Activated CD8-positive, alpha-beta memory T cell treated with anti-CD3 and anti-CD28 coated beads for 48 hours (primary cell): Measurements from ENCODE around the gene EZH2.

Experiments
- DNase-seq, 3 experiments: peaks; one replicate each; pipeline ENCODE4 v3.0.0-alpha.2; 2020; ENCODE audit warnings: low read depth in 2 of 3, low spot score in 2 of 3

The EZH2 gene

DNA sequence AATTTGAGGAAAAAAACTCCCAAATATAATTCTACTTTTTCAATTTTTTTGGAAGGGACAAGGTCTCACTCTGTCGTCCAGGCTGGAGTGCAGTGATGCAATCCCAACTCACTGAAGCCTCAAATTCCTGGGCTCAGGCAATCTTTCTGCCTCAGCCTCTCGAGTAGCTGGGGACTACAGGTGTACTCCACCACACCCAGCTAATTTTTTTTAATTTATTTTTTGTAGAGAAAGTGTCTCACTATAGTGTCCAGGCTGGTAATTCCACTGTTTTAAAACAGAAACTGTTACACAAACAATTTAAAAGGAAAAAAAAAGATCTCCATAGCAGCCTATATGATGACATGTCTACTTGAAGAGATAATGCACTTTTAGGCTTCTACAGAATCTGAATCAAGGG, 25.6 kb downstream of the EZH2 start:
- DNase-seq = no peak

DNA sequence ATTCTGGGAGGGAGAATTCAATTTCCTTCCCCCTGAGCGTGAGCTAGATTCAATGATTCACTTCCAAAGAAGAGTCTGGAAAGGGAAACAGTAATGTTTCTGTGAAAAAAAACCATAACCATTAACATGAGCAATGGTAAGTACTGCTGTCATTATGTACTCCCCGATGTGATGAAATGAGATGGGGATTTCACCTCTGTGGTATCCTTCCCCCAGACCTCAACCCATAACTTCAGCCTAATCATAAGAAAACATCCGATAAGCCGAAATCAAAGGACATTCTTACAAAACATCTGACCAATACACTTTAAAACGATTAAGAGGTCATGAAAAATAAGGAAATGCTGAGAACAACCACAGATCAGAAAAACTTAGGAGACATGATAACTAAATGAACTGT, 27.2 kb downstream of the EZH2 start:
- DNase-seq = no peak

DNA sequence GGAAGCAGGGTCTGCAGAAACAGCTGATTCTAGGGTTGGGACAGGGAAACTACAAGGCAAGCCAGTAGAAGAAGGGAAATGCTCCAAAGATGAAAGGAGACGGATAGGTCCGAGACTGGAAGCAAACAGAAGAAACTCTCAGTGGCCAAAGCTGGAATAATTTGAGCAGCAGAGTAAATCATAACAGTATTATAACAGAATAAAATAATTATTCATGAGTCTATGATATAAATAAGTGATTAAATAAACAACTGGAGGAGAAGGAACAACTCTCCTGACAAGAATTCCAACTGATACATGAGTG, 27.6 kb downstream of the EZH2 start:
- no peak for DNase-seq

DNA sequence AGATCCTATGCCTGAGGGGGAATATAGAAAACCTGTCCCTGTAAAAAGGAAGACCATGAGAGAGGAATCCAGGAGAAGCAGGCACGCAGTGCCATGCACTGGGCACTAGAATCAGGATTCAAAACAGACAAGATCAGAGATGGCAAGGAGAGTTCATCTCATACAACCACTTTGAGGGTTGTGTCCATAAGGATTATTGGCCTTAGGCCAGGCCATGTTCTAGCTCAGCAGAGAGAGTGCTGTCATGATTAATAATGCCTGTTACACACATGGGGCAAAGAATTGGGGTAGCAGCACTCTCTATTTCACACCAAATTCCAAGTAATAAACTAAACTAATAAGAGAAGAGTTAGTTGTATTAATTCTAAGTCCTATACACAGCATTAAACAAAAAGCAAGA, 29.1 kb downstream of the EZH2 start:
- no peak for DNase-seq

DNA sequence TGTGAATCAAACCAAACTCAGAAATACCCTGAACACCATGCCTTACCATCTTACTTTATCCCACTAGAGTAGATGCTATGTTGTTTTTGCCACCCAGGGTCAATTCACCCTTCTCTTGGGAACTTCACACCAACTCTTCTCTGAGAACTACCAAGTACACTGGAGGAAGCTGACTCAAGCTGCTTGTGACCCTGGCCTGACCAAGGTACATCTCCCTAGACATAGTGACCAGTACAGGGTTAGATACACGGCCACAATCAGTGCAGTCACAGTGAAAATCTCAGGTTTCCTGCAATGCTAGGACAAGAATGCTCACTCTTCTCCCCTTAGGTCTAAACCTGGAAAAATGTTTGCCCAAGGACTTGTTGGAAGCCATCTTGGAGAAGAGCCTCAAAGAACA, 31.8 kb downstream of the EZH2 start:
- no peak for DNase-seq

DNA sequence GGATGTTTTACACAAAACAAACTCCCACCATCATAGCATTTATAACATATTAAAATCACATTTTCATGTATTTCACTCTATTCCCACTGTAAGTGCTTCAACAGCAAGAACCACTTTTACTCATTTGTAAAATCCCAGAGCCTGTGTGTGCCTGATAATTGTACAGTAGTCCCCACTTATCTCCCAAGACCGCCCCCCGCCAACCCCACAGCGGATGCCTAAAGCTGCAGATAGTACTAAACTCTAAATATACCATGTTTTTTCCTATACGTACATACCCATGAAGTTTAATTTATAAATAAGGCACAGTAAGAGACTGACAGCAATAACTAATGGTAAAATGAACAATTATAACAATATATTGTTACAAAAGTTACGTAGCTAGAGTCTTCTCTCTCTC, 33.5 kb downstream of the EZH2 start:
- DNase-seq = no peak

DNA sequence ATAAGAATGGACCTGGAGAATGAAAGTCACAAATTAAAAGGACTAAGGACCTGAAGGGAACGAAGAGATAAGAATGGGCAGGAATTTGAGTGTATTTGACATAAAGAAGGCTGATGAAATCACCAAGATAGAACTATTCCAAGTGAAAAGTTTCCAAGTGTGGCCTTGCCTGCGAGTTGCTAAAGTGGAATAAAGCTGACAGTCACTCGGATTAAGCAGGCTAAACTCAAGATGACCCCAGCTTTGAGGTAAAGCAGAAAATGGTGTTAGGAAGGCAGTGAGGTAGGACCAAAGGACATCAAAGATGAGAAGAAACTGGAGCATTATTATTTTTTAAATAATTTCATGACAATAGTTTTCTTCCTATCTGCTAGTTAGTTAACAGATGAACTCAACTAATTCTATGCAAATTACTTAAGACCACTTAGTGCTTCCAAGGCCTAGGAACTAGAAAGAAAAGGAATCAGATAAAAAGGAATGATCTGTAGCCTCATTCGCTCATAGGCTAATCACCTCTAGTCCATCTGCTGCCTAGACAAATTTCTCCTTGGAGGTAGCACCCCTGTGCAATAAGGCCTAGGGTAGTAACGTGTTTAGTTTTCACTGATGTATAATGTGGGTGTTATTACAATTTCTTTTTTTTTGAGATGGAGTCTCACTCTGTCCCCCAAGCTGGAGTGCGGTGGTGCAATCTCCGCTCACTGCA, 34.5 kb downstream of the EZH2 start:
- no peak for DNase-seq

DNA sequence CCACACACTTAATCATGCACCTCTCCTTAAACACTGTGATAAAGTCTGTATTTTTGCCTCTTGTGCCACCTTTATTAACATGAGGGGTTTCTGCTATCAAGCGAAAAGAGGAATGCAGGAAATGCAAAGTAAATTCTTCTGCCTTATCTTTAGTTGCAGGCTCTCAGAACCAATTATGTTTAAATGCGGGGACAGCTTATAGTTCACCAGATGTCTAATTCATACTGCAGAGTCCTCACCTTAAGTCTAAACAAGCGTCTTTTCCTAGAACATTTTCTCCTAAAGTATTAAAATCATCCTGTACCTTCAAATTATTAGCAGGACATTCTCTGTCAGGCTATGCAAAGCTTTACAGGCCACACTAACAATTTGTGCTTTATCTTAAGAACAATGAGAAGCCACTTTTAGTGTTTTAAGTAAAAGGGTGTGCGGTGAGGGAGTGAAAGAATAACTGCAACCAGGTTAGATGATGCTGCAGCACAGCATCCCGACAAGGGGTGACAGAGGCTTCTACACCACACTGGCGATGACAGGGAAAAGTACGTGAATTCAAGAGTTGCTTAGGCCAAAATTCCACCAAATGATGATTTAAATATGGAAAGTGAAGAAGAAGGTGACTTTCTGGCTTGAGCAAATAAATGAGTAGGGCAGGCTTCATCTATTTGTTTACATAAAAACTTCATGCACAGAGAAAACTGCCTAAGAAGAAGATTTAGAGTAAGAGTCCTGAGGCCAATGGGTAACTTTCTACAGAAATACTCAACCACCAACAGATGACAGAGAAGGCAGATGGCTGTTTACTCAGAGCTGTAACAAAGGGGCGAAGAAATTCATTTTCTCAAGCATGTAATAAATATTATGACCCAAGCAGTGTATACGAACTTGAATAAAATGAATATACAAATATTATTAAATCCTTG, 36.0 kb downstream of the EZH2 start:
- no peak for DNase-seq

DNA sequence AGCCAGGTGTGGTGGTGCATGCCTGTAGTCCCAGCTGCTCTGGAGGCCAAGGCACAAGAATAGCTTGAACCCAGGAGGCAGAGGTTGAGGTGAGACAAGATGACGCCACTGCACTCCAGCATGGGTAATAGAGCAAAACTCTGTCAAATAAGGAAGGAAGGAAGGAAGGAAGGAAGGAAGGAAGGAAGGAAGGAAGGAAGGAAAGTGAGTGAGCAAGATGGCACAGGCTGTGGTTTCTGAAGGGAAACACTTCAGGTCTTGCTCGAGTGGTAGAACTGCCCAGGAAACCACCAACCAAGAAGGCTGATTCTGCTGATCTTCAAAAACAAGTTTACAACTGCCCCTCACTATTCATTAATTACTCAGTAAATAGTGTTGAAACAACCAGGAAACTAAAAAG, 45.2 kb downstream of the EZH2 start:
- DNase-seq = no peak

DNA sequence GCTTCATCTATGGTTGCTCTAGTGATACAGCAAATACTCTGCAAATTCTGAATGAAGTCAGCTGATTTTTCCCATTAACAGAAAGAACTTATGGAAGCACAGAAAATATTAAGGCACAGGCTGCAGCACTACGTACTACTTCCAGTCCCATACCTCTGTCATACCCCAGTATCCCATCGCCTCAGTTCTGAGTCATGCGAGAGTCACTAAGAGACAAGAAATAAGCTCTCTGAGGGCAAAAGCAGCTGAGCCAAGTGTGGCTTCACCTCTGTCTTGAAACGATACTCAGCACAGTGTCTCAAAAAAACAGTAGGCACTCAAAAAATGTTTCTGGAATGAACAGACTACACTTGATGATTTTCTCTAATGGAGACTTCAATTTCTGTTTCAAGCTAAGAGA, 48.2 kb downstream of the EZH2 start:
- no peak for DNase-seq

DNA sequence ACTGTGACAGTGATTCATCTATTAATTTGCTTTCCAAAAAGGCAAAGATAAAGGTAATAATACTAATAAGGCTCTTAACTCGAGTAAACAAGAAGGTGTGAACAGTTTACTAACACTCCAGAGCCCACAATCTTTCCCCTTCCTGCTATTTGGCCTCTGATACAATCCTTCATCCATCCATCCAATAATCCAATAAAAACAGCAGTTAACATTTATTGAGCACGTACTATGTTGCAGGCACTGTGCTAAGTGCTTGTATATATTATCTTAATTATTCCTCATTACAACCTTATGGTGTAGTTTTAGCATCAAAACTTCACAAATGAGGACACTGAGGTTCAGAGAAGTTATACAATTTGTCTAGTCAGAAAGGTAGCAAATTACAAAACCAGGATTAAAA, 49.5 kb downstream of the EZH2 start:
- DNase-seq = no peak

DNA sequence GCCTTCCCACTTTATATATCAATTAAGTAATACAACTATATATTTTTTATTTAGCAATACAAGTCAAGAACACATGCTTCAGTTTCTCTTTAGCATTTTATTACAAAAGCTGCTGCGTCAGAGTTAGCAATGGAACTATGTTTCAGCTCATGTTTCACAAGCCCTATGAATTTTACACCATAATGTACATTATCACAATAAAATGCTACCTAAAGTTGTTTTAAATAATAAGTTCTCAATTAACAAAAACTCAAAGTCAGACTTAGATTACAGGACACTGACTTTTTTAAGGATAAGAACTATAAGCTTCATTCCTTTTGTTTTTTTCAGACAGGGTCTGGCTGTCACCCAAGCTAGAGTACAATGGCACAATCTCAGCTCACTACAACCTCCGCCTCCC, 52.3 kb downstream of the EZH2 start:
- no peak for DNase-seq

DNA sequence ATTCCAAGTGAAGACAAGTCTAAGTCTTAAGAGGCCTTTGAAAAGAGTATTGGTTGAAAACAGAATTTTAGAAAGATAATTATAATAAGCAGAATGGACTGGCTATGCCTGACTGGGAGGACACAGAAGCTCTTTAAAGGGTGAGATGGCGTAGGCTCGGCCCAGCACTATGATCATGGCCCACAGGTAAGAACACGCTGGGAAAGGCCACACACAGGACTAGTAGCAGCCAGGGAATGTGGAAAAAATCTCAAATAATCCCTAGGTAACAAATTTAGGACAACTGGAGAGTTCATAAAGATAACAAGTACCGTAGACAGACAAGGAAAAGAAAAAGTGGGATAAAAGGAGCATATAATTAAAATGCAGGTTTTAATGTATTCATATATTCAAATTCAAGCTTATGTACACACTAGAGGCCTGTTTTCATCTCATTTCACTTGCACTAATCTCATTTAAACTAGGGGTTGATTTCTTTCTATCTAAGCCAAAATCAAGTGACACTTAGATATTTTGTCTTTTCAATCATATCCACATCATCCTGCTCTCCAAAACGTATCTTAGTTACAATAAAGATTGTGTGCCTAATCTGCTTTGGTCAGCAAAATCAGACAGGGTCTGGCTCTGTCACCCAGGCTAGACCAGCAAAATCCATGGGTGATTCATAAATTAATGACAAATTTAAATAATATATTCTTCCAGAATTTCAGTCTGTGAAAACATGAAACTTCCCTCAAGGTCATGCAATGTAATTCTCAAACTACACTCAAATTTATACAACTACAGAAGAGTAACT, 53.0 kb downstream of the EZH2 start:
- DNase-seq = no peak

DNA sequence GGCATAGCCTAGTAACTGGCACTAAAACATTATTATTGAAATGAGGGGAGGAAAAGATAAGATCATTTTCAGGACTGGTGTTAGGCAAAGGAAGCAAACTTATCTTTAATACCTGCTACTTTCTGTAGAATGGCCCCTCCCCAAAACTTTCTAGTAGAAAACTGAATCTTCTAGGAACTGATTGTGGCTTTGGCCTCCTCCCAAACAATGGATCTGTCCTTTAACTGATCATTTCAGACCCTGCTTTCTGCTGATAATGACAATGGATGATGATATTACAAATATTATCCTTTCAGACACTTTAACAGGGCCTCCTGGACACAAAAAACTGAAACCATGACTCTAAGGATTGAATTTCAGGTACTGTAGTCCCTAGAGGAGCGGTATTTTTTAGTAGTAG, 55.1 kb downstream of the EZH2 start:
- no peak for DNase-seq

DNA sequence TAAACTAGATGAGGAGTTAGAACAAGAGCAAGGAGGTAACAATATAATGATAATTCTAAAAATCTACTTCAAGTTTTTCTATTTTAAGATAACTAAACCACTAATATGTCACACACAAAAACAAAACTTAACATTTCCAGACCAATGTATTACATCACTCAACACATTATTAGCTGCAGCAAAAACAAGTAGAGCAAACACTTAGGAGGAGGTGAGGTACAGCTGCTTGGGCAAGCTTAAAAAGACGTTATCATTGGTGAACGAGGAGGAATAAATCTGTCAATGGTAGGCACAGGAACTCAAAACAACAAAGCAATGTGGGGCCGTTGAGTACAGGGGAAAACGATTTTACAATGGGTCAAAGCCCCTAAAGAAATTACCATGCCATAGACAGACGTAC, 58.8 kb downstream of the EZH2 start:
- no peak for DNase-seq

DNA sequence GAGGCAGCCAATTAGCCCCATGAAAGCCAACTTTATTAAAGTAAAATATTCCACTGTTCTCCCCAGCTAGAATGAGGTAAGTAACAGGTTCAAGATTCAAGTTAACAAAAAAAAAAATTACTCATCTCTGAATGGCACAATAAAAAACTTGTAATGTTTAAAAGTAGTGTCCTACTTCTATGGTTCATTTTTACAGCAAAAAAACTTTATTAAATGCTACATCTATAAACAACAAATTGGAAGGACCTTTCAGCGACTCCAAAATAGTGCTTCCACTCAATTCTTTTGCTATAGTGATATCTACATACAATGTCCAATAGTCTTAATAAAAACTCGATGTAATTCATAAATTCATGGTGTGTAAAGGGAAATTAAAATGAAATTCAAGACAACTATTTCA, 59.2 kb downstream of the EZH2 start:
- no peak for DNase-seq

DNA sequence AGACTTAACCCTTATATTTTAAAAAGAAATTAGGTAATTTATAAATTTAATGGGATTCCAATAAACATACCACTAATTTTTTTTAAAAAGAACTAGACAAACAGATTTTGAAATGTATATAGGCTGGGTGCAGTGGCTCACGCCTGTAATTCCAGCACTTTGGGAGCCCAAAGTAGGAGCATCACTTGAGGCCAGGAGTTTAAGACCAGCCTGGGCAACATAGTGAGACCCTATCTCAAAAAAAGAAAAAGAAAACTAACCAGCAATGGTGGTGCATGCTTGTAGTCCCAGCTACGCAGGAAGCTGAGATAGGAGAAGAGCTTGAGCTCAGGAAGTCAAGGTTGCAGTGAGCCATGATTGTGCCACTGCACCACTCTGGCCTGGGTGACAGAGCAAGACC, 62.7 kb downstream of the EZH2 start:
- DNase-seq = no peak

DNA sequence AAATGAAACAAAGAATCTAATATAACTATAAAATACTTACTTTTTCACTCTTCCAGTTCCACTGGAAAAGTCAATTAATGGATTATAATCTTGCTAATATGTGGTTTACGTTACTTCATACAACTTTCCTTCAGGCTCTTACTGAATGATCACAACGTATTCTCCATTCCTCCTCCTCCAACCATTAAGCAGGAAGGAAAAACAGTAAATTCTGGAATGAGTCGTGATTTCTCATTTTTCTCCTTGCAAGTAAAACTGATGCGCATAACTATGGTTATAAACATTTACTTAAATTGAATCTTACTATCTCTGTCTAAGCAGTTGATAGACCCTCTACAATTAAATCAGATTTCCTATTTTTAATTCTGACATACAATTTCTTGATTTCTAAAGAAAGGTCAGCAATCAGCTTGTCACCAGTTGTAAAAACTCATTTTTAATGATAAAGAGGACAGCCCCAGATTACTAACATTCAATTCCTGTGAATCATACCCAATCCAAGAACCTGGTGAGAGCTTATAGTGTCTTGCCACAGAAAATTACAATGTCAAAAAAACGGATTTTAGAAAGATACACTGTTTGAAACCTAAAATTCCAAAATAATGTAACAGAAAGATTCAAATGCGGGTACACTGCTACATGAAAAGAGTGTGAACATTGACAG, 64.3 kb downstream of the EZH2 start:
- DNase-seq = no peak

DNA sequence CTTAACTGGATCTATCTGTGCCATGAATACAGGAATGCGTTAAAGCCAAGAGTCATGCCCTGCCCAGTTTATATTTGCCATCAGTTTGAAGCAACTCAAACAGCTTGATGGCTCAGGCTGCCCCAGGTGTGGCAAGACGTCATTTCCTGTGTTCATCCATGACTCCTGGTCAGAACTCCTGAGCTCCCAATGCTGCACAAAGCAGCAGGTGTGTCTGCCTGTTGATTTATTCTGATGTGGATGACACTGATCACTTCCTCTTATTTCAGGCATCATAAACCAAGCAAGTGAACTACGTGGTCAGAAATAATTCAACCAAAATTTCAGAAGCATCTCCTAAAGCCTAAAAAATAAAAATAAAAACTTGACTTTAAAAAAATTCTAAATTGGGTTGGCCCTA, 68.5 kb downstream of the EZH2 start:
- DNase-seq = no peak

DNA sequence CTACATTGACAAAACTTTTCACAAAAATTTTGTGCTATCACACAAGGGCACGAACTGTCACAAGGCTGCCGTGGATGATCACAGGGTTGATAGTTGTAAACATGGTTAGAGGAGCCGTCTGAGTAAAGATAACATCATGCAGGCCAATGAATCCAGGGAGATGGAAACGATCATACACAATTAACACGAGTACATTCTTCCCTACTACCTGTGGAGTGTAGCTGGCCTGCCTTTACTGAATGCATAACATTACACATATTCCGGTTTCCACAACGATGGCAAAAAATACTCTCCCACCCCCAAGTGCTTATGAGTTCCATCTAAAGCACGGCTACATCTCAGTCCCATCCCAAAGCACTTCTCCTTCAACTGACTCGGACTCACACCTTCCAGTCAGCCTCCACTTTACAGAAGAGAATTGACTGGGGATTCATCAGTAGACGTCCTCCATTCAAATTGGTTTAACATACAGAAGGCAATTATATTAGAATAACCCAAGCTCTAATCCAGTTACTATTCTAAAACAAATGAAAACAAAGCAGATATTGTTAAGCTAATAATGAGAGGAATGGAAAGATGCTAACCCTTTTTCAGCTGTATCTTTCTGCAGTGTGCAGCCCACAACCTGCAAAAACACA, 69.0 kb downstream of the EZH2 start:
- no peak for DNase-seq

DNA sequence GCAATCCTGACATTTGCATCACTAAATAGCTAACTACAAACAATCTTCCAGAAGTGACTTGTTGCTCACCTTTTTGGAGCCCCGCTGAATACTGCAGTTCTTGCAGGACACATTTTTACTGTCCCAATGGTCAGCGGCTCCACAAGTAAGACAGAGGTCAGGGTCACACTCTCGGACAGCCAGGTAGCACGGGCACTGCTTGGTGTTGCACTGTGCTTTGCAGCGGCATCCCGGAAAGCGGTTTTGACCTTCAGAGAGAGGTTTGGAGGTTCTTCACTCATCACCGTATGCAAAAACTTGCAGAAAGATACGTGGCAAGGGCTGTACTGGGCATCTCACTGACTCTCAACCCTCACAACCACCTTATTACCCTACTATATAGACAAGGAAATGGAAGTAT, 70.2 kb downstream of the EZH2 start:
- DNase-seq = no peak
